ENCODE measurements around the gene ATP2B2.

ATP2B2 gene

GRCh38 chr3:10457560-10457959 lies 47.8 kb downstream of the ATP2B2 start:
- DNase-seq (ENCODE audit: low read depth), result no peak
- H3K4me3 ChIP-seq (ENCODE audit: low read depth, low read length), result no peak overlapping the region
- TF ChIP-seq POLR2A (IDR thresholded peaks at IDR 0.05; ENCODE audit: extremely low read depth, insufficient read length) (no peak), MAX (IDR thresholded peaks at IDR 0.05; ENCODE audit: low read depth, low read length) (no peak), CTCF (IDR thresholded peaks at IDR 0.05; ENCODE audit: low read depth, low read length) (no peak), MYC (IDR thresholded peaks at IDR 0.05; ENCODE audit: low read depth, low read length) (no peak)

GRCh38 chr3:10456981-10457380 lies 48.4 kb downstream of the ATP2B2 start:
- TF ChIP-seq POLR2A (IDR thresholded peaks at IDR 0.05; ENCODE audit: extremely low read depth, insufficient read length) (no peak), MYC (IDR thresholded peaks at IDR 0.05; ENCODE audit: low read depth, low read length) (no peak), MAX (IDR thresholded peaks at IDR 0.05; ENCODE audit: low read depth, low read length) (no peak), CTCF (IDR thresholded peaks at IDR 0.05; ENCODE audit: low read depth, low read length) (no peak)
- no peak for DNase-seq (ENCODE audit: low read depth)
- no peak overlapping the region for H3K4me3 ChIP-seq (ENCODE audit: low read depth, low read length)

GRCh38 chr3:10455545-10455914 lies 49.9 kb downstream of the ATP2B2 start:
- TF ChIP-seq MAX (IDR thresholded peaks at IDR 0.05; ENCODE audit: low read depth, low read length), result no peak
- no peak for TF ChIP-seq MYC (IDR thresholded peaks at IDR 0.05; ENCODE audit: low read depth, low read length)
- TF ChIP-seq CTCF (IDR thresholded peaks at IDR 0.05; ENCODE audit: low read depth, low read length), result no peak
- no peak for TF ChIP-seq POLR2A (IDR thresholded peaks at IDR 0.05; ENCODE audit: extremely low read depth, insufficient read length)
- no peak for DNase-seq (ENCODE audit: low read depth)

GRCh38 chr3:10454907-10455544 lies 50.4 kb downstream of the ATP2B2 start:
- no peak for TF ChIP-seq POLR2A (IDR thresholded peaks at IDR 0.05; ENCODE audit: extremely low read depth, insufficient read length)
- no peak for TF ChIP-seq CTCF (IDR thresholded peaks at IDR 0.05; ENCODE audit: low read depth, low read length)
- no peak for TF ChIP-seq MYC (IDR thresholded peaks at IDR 0.05; ENCODE audit: low read depth, low read length)
- no peak for TF ChIP-seq MAX (IDR thresholded peaks at IDR 0.05; ENCODE audit: low read depth, low read length)
- DNase-seq (ENCODE audit: low read depth), result no peak
- H3K4me3 ChIP-seq (ENCODE audit: low read depth, low read length), result no peak overlapping the region

More at GRCh38 chr3:10455545-10455914, 49.9 kb downstream of the ATP2B2 start:
- H3K4me3 ChIP-seq (ENCODE audit: low read depth, low read length), result no peak overlapping the region

GRCh38 chr3:10453431-10454163 lies 51.8 kb downstream of the ATP2B2 start:
- TF ChIP-seq CTCF (IDR thresholded peaks at IDR 0.05; ENCODE audit: low read depth, low read length) (no peak), MAX (IDR thresholded peaks at IDR 0.05; ENCODE audit: low read depth, low read length) (no peak), POLR2A (IDR thresholded peaks at IDR 0.05; ENCODE audit: extremely low read depth, insufficient read length) (no peak), MYC (IDR thresholded peaks at IDR 0.05; ENCODE audit: low read depth, low read length) (no peak)
- DNase-seq (ENCODE audit: low read depth), result no peak
- H3K4me3 ChIP-seq (ENCODE audit: low read depth, low read length), result no peak overlapping the region
